Urothelium cell line (cell line): Measurements from ENCODE around the gene PMPCA.

Experiments
- DNase-seq: peaks from one replicate; pipeline ENCODE4 v3.0.0; 2011; ENCODE audit warnings: low spot score, mixed read lengths
- FAIRE-seq: peaks from 2 replicates; lab custom pipeline; 2011; peaks lifted over from hg19 to GRCh38; lab: Jason Lieb, UNC

PMPCA gene

DNA sequence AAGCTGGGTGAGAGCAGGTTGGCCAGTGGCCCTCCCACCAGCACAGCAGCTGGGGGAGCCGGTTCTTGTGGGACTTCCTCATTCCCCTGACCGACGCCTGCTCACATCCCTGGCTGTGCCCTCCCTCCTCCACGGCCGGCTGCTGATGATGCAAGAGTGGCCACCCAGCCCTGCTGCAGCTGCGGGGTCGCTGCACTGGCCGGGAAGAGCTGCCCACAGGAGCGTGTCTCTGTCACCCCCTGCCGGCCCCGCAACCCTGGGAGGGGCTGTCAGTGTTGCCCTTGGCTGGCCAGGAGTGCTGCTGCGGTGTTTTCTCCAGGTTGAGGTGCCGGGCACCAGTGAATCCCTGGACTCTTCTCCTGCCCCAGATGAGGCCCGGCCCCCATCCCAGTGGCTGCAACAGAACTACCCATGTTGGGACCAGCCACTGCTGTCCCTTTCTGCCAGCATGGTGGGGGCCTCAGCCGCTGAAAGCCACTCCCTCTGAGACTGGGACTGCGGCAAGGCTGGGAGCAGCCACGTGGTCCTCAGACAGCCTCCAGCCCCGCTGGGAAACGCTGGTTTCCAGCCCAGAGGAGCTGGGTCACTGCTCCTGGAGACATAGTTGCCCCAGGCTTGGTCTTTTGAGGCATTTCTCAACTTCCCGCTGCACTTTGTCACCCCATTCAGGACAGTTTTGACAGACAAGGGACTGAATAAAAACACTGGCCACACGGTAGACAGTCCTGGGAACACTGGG is 37.7 kb upstream of the PMPCA start:
- no peak for FAIRE-seq
- DNase-seq, result no peak

DNA sequence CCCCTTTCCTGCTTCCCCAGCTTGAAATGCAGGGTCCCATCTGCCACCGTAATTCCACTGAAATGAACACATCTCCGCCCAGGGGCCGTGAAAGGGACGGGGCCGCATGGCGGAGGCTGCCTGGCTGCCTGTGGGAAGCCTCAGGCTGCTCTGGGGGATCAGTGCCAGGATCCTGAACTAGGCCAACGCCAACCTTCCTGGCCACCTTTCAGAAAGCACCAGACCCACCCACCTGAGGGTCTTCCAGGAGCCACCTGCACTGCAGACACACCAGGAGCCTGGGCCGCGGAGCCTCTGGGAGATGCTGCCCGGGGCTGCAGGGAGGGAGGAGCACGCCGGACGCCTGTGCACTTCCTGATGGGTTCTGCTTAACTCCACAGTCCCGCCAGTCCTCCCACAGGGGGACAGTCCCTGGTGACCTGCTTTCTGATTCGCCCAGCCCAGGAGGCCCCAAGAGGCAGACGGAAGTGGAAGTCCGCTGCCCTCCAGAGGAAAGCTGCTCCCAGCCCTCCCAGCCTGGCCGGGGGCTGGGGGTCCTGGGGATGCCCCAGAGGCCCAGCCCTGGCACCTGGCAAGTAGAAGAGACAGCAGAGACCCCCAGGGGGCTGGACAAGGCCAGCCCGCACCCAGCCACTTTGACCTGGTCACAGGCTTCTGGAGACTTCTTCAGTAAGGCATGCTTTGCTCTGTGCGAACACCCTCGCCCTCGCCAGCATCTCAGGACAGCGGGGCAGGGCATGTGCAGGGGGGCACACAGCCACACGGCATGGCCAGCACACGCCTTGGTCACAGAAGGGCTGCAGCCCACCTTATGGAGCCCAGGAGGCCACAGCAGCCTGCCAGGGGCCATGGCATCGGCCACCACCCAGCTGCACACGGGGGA is 36.9 kb upstream of the PMPCA start, which contains the start of gene CARD9:
Gene CARD9 (minus strand): TSS at position 370 of the 883 bp plus-strand sequence. CDS start 1,591 bp downstream, outside the sequence.
- no peak for FAIRE-seq
- DNase-seq, result no peak

DNA sequence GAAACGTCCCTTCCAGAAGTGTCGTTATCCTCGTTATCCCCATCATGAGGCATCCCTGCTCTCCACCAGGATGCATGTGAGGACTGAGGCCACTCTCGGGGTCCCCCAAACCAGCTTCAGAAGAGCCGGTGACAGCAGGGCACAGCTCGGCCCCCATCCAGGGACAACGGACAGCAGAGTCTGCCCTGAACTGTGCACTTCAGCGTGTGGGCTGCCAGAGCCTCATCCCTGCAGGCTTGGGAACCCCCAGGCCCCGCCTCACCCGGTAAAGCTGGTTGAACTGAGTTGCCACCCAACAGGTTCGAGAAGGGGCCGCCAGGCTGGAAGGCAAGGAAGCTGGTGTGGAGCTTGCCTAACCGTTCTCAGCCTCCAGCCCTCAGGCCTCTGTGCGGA is 36.3 kb upstream of the PMPCA start:
- DNase-seq (no peak), FAIRE-seq (no peak)

DNA sequence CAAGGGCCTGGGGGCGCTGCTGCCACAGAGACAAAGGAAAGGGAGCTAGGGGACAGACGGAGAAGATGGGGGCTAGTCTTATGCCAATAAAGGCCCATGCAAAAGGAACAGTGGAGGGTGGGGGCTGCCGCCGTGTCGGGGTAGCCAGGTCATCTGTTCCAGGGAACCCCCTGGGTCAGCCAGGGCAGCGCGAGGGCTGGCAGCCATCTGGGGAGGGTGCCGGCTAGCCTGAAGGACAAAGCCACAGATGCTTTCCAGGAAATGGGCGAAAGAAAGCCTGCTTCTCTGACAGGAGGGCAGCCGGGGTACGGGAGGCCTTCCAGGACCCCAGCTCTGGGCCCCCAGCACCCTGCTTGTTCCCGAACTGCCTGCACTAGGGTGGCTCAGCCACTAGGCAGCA is 35.4 kb upstream of the PMPCA start:
- FAIRE-seq, result no peak
- no peak for DNase-seq

DNA sequence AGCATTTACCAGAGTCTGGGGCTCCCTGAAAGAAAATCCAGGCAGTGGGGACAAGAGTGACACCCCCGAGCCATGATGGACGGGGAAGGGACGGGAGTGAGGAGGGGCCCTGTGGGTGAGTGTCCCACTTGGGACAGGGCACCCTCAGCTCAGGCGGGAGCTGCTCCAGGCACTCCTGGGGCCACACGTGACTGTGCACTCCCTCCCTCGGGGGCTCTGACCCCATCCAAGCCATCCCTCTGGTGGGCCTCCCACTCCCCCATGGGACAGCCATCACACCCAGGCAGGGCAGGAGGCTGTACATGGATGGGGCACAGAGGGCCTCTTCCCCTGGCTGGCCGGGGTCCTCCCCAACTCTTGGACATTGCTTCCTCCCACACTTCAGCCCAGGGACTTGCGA is 34.0 kb upstream of the PMPCA start:
- DNase-seq, result no peak
- FAIRE-seq, result no peak

DNA sequence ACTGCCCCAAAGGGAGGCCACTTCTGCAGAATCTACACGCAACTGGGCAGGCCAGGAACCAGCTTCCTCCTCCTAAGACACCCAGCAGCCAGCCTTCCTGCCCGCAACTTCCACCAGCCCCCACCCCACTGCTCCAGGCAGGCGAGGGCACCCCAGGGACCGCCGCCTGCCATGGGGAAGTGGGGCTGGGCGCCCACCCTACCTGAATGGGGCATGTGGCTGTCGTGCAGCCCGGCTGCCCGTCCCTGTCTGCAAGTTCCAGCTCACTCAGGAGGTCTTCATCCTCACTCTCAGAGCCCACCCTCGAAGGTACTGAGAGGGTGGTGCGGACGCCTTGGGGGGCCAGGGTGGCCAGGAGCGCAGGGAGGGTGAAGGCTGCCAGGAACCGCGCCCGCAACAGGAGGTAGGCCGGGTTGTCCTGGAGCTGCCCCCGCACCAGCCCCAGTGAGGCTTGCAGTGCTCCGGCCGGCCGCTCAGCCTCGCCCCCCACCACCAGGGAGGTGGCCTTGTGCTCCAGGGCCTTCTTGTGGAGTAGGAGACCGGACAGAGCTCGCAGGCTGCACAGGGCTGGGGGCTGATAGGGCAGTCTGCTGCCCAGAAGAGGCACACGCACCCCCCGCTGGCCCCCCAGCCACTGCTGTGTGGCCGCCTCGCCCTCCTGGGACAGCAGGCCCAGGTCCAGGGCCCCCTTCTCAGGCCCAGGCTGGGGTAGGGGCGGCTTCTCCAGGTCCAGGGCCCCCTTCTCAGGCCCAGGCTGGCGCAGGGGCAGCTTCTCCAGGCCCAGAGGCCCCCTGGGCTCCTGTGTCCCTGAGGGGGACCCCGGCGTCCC is 32.9 kb upstream of the PMPCA start:
- FAIRE-seq (no peak), DNase-seq (no peak)

DNA sequence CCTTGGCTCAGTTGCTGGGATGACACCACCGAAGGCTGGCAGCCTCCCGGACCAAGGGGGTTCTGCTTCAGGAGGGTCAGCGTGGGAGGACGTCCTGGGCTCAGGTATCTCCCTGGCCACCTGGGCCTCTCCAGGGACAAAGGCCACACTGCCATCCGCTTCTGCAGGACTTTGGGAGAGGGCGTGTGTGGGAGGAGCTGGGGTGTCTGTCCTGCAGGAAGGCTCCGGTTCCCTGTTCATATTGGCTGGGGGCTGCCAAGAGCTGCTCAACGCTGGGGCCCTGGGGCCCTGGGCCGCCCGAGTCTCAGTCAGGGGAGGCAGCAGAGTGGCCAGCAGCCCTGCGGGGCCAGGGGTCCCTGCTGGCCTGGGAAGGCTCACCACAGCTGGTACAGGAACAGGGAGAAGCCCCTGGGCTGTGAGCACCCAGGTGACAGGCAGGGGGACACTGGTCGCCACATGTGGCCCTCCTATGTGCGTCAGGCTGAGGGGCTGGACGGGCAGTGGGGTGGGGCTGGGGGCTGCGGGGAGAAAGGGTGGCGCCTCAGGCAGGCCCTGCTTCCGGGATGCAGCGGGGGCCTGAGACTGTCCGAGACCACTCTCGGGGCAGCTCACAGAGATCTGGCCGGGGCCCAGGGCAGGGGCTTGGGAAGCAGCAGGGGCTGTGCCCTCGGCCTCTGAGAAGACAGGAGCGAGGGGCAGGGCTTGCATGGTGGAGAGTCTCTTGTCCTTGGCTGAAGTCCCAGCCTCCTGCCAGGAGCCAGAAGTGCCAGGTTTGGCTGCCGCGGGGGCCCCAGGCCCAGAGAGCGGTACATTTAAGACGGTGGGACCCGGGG is 32.1 kb upstream of the PMPCA start:
- no peak for DNase-seq
- no peak for FAIRE-seq

DNA sequence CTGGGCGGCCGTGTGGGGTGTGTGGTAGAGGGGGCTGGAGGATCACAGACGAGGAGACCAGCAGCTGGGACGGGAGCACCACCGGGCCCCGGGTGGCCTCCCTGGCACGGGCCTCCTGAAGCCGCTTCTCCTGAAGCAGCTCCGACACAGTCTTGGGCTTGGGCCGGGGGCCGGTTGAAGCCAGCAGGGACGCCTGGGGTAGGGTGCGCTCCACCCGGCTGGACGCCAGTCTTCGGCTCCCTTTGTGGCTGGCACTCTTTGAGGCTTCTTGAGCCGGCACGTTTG is 31.5 kb upstream of the PMPCA start:
- no peak for FAIRE-seq

DNA sequence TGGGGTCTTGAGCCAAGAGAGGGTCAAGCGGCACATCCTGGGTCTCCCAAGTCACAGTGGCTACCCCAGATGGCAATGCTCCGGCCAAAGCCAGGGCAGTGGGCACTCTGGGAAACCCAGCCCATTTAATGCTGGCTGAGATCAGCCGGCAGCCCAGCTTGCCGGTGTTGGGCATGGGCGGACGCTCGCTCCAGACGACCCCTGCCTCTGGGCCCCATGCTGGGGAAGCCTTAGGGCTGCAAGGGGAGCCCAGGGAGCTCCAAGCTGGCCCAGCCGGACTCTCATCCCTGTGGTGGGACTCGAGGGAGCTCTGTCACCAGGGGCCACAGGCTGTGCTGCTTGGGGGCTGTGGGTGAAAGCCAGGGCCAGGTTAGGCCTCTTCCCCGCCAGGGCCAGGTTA is 31.1 kb upstream of the PMPCA start:
- FAIRE-seq, result no peak

More for the DNA sequence above, 31.5 kb upstream of the PMPCA start:
- no peak for DNase-seq

DNA sequence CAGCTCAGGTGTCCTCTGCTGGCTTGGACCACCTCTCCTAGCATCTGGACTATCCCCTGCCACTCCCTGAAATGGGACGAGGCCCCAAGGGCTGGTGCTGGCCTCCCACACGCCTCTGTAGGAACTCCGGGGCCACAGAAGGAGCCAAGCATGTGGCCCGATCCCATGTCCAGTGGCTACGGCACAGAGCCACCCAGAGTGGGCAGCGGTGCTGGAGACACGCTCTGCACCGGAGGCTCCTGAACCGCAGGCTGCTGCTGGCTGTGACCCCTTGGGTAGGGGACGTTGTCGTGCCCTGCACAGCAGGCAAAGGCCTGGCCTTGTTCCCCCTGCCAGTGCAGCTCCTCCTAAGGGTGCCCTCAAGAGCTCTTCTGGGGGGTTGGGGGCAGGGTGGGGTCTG is 30.6 kb upstream of the PMPCA start:
- DNase-seq (no peak), FAIRE-seq (no peak)

More for the DNA sequence above, 31.1 kb upstream of the PMPCA start:
- DNase-seq, result no peak

DNA sequence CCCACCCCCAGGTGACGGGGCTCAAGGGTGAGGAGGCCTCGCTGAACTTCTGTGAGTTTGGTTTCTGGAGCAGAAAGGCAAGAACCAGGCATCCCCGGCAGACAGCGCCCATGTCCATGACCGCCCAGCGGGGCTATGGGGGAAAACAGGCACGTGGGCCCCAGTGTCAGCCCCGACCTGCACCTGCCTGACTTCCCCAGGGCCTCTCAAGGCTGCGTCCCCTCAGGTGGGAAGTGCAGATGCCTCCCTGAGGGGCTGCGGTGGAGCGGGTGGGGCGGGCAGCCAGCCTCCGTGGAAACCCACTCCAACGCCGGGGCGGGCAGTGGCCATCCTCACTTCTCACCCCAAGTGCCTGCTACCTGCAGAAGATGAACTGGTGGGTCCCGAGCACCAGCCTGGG is 30.1 kb upstream of the PMPCA start:
- DNase-seq (no peak), FAIRE-seq (no peak)

DNA sequence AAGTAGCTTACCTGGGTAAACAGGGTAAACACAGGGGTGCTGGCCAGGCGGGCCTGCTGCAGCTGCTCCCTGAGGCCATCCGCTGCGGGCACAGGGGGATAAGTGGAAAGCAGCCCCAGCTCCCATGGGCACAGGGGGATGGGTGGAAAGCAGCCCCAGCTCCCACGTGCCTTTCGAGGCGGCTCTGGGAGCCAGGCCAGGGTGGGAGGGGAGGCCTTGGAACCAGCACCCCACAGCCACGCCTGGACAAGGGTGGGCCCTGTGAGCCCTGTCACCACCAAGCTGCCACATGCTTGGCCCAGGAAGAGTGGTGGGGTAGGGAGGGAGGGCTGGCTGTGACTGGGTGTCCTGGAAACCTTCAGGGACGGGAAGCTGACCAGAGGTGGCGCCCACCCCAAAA is 29.1 kb upstream of the PMPCA start:
- FAIRE-seq (no peak), DNase-seq (no peak)

DNA sequence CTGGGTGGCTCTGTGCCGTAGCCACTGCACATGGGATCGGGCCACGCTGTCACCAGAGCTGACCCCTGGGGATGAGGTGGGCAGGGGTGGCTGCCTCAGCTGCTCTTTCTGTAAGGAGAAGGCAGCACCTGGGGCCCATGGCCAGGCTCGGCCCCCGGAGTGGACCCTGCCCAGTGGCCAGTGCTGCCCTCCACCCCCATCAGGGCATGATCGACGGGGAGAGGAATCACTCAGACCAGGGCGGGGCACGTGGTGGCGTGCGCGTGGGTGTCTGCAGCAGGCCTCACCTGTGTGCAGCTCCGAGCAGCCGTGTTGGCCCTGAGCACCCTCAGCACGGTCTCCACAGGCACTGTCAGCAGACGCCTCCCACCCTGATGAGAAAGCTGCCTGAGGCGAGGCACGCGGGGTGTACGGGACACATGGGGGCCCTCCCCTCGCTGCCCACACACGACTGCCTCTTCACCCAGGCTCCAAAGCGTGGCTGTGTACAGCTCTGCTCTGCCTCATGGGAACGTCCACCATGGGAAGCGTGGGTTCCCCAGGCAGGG is 28.4 kb upstream of the PMPCA start:
- DNase-seq (no peak), FAIRE-seq (no peak)

DNA sequence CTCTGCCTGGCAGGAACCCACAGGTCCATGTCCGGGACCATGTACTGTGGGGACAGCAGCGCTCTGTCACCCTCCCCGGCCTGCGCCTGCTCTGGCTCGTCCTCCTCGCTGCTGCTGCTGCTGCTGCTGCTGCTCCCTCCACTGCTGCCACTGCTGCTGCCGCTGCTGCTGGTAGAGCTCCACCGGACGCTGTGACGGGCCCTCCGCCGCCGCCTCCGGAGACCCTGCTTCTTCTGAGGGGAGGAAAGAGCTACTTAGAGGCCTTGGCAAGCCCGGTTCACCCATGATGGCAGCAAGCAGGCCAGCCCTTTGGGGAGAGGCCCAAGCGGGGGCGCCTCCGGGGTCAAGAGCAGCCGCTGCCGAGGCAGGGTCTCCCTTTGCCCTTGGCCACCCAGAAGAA is 27.0 kb upstream of the PMPCA start:
- FAIRE-seq, result no peak

DNA sequence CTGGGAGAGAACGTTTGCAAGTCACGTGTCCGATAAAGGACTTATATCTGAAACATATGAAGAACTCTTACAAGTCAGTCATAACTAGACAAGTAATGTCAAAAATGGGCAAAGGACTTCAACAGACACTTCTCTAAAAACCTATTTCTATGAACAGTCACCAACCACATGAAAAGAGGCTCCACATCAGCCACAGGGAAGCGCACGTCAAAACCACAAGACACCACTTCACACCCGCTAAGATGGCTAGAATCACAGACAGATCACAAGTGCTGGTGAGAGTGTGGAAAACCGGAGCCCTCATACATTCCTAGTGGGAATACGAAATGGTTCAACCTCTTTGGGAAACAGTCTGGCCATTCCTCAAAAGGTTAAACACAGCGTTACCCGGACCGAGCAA is 25.4 kb upstream of the PMPCA start:
- no peak for DNase-seq
- no peak for FAIRE-seq

More for the DNA sequence above, 27.0 kb upstream of the PMPCA start:
- no peak for DNase-seq

DNA sequence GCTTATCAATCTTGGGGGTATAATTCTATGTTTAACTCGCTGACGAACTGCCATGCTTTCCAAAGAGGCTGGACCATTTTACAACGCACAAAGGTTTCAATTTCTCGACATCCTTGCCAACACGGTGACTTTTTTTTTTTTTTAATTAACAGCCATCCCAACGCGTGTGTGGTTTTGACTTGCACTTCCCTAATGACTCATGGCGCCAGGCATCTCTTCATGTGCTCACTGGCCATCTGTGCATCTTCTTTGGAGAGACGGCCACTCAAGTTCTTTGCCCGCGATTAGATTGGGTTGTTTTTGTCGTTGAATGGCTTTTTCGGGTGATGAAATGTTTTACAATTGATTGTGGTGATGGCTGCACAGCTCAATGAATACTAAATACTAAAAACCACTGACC is 24.4 kb upstream of the PMPCA start:
- no peak for FAIRE-seq
- no peak for DNase-seq

DNA sequence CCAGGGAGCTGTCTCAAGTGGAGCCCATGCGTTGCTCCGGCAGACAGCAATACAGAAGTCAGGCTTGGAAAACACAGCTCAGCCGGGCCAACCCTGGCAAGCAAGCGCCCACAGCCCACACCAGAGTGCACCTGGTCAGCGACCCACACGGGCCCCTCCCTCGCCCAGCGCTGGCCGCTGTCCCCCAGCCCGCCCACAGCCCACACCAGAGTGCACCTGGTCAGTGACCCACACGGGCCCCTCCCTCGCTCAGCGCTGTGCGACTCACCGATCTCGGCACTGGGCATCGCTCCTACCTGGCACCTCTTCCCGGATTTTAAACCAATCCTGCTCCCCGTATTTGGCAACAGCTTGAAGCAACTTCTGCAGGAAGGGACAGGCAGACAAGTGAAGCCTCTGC is 23.2 kb upstream of the PMPCA start:
- FAIRE-seq (no peak), DNase-seq (no peak)

DNA sequence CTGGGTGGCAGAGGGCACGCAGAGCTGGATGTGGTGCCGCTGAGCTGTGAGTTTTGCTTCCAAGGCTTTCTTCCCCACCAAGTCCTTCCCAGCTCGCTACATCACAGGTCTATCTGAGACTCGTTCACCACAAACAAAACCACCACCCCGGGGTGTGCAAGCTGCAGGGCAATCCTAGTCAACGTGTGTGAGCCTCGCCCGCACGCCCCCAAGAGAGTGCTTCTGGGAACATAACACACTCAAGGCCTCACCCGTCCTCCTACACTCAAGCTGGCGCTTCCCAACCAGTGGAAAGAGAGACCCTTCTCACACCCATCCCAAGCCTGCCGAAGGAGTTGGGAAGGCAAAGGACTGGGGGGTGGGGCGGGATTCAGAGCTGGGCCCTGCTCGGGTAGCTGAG is 21.1 kb upstream of the PMPCA start:
- DNase-seq (no peak), FAIRE-seq (no peak)

DNA sequence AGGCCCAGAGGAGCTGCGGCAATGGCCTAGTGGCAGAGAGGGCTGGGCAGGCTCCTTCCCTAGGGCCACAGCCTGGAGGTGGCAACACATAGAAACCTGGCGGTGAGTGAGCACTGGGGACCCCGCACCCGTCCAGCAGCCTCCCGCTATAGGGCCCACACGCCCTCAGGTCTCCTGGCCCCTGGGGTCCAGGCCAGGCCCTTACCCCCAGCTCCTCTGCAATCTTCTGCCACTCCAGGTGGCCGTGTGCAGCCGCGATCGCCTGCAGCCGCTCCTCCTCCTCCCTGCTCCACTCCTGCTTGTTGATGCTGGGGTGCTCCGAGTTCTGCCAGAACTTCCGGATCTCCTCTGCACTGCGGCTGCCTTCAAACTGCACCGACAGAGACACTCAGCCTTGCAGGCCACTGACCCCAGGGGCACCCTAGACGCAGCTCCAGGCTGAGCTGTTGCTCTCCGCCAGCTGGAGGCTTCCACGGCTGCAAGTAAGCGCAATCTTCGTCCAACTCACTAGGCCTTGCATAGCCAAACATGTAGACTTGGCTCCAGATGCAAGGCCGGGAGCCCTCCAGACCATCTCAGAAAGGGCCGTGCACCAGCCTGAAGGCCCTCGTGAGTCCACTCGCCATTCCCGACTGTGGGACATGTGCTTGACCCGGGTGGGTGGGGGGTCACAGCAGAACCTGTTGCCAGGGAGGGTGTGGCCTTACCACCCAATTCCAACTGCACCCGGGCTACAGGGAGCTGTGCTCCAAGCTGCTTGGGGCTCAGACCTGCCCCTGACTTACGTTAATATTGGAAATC is 18.5 kb upstream of the PMPCA start:
- DNase-seq (no peak), FAIRE-seq (no peak)
